GM12878 (cell line): ENCODE results near the gene PYHIN1. TPM values are rescaled to one million over a fixed set of nuclear protein-coding genes. Genes with fewer than 3 reads are reported as not detected.
A peak's percentile ranks its signal among the peaks of the same experiment; 100 is the strongest.

ENCODE experiments used
- ASH2L ChIP-seq: fragments of 300-600, 200-600 bp; sonication (generic); IDR thresholded peaks from 2 replicates; pipeline ENCODE4 v1.6.1; 2017; ENCODE audit warnings: low read depth, mild to moderate bottlenecking, borderline replicate concordance
- ATF7 ChIP-seq: fragments of 450-650 bp; IDR thresholded peaks from 2 replicates; pipeline ENCODE4 v1.6.1; 2016; ENCODE audit warnings: low read depth, mild to moderate bottlenecking
- BHLHE40 ChIP-seq, 2 experiments: fragments of 450-650 bp in 1 of 2; IDR thresholded peaks; 2 replicates each; pipeline ENCODE4 v1.6.1; 2011 to 2017; ENCODE audit warnings: low read depth in 2 of 2, borderline replicate concordance in 1 of 2, improper control_type of control experiment in 1 of 2, low read length in 1 of 2, mild to moderate bottlenecking in 1 of 2
- CHD1 ChIP-seq: IDR thresholded peaks from 2 replicates; pipeline ENCODE4 v1.6.1; 2012; ENCODE audit warnings: low read depth, low read length, improper control_type of control experiment
- DPF2 ChIP-seq: fragments of 450-650 bp; IDR thresholded peaks from 2 replicates; pipeline ENCODE4 v1.6.1; 2017; ENCODE audit warnings: mild to moderate bottlenecking
- EED ChIP-seq: sonication (generic); IDR thresholded peaks from 2 replicates; pipeline ENCODE4 v1.6.1; 2016; ENCODE audit warnings: antibody characterized with exemption, low read depth
- FOXM1 ChIP-seq: IDR thresholded peaks from 2 replicates; pipeline ENCODE4 v1.6.1; 2012; ENCODE audit warnings: low read depth, mild to moderate bottlenecking, inconsistent platforms, low read length, moderate library complexity
- HDGF ChIP-seq: fragments of 450-650 bp; IDR thresholded peaks from 2 replicates; pipeline ENCODE4 v1.6.1; 2016; ENCODE audit warnings: antibody characterized with exemption
- JUNB ChIP-seq: IDR thresholded peaks from 2 replicates; pipeline ENCODE4 v1.6.1; 2016; ENCODE audit warnings: antibody characterized with exemption, mild to moderate bottlenecking
- LARP7 ChIP-seq: fragments of 450-650 bp; IDR thresholded peaks from 2 replicates; pipeline ENCODE4 v1.6.1; 2017; ENCODE audit warnings: mild to moderate bottlenecking
- MEF2B ChIP-seq: fragments of 450-650 bp; IDR thresholded peaks from 2 replicates; pipeline ENCODE4 v1.6.1; 2018; ENCODE audit warnings: mild to moderate bottlenecking, moderate library complexity; ENCODE audit not compliant: partially characterized antibody, poor library complexity, severe bottlenecking
- MYB ChIP-seq: fragments of 150-350 bp; IDR thresholded peaks from 2 replicates; pipeline ENCODE4 v1.6.1; 2014; ENCODE audit warnings: mild to moderate bottlenecking, low read depth, low read length, borderline replicate concordance
- NFIC ChIP-seq: IDR thresholded peaks from 2 replicates; pipeline ENCODE4 v1.6.1; 2012; ENCODE audit warnings: low read depth, mild to moderate bottlenecking, inconsistent platforms, low read length, moderate library complexity
- NFYA ChIP-seq: IDR thresholded peaks from 2 replicates; pipeline ENCODE4 v1.6.1; 2011; ENCODE audit warnings: low read depth, mild to moderate bottlenecking, low read length, improper control_type of control experiment, borderline replicate concordance
- POLR2AphosphoS5 ChIP-seq: IDR thresholded peaks from 2 replicates; pipeline ENCODE4 v1.6.1; 2011; ENCODE audit warnings: mild to moderate bottlenecking, low read length, inconsistent platforms
- RAD21 ChIP-seq: IDR thresholded peaks from 2 replicates; pipeline ENCODE4 v1.6.1; 2011; ENCODE audit warnings: mild to moderate bottlenecking, low read depth, low read length, moderate library complexity; ENCODE audit not compliant: insufficient read depth
- RB1 ChIP-seq: fragments of 450-650 bp; formaldehyde crosslinking; IDR thresholded peaks from 2 replicates; pipeline ENCODE4 v1.6.1; 2017; ENCODE audit warnings: mild to moderate bottlenecking, borderline replicate concordance
- STAT1 ChIP-seq: fragments of 450-650 bp; conservative IDR thresholded peaks from 2 replicates; pipeline ENCODE4 v1.6.1; 2014; ENCODE audit warnings: antibody characterized with exemption, mild to moderate bottlenecking
- ZNF384 ChIP-seq: IDR thresholded peaks from 2 replicates; pipeline ENCODE4 v1.6.1; 2012; ENCODE audit warnings: low read depth, mild to moderate bottlenecking, low read length, improper control_type of control experiment, borderline replicate concordance
- polyA plus RNA-seq, 11 experiments: library from polyadenylated mRNA; depleted of rRNA in 4 of 11; unstranded in 6 of 11; stranded (reverse) in 5 of 11; fragments of >200 nt; fragmentation: Nextera tagmentation in 4 of 11; fragmentation: Illumina TruSeq in 1 of 11; extraction: Ambion mirVana in 4 of 11; extraction: Trizol in 1 of 11; gene quantifications; 1 replicate in 1 of 11; 2 replicates in 10 of 11; pipeline versions ENCODE4 v1.2.1 to v1.2.3, GENCODE V29; 2011 to 2016; ENCODE audit warnings: inconsistent platforms in 2 of 11, missing spikeins in 2 of 11, low read depth in 1 of 11
- total RNA-seq, 4 experiments: library from RNA; depleted of rRNA in 3 of 4; stranded (reverse); fragments of >200 nt in 3 of 4; fragmentation: Illumina TruSeq in 1 of 4; extraction: Trizol in 1 of 4; gene quantifications; 2 replicates each; pipeline versions ENCODE4 v1.2.1 to v1.2.3, GENCODE V29; 2013 to 2021
- TF ChIP-seq, protein P1 (sequence below): fragments of 450-650 bp; IDR thresholded peaks from 2 replicates; pipeline ENCODE4 v1.6.1; 2017; ENCODE audit warnings: mild to moderate bottlenecking, moderate library complexity
- TF ChIP-seq, protein P2 (sequence below): fragments of 450-650 bp; IDR thresholded peaks from 2 replicates; pipeline ENCODE4 v1.6.1; 2017; ENCODE audit warnings: mild to moderate bottlenecking, moderate library complexity
- TF ChIP-seq, protein P3 (sequence below): fragments of 450-650 bp; IDR thresholded peaks from 2 replicates; pipeline ENCODE4 v1.6.1; 2018; ENCODE audit warnings: borderline replicate concordance, mild to moderate bottlenecking; ENCODE audit not compliant: partially characterized antibody

Gene PYHIN1
- total and polyA plus RNA-seq, 10 of the 15 experiments (the other 5 are each of a cell fraction or from before 2014, with no cell fraction given) = 0.19 to 7.2 (median 0.38) TPM

DNA sequence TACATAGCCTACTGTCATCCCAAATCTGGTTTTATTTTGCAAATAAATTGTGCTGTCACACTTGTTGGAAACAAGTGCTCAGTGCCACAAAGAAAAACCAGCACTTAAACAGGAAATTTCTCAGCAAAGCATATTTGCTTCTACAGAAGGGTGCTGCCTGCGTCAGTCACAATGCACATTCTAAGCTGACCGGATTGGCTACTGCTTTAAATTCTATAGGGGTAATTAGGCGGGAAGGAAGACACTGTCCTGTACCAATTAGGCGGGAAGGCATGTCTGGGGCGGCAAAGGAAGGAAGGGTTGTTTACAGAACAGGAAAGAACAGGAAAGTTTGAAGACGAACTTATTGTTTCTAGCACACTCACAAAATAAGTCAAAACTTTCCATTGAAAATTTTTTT is 81.1 kb downstream of the PYHIN1 start (continued):
- TF ChIP-seq, protein P1, sequence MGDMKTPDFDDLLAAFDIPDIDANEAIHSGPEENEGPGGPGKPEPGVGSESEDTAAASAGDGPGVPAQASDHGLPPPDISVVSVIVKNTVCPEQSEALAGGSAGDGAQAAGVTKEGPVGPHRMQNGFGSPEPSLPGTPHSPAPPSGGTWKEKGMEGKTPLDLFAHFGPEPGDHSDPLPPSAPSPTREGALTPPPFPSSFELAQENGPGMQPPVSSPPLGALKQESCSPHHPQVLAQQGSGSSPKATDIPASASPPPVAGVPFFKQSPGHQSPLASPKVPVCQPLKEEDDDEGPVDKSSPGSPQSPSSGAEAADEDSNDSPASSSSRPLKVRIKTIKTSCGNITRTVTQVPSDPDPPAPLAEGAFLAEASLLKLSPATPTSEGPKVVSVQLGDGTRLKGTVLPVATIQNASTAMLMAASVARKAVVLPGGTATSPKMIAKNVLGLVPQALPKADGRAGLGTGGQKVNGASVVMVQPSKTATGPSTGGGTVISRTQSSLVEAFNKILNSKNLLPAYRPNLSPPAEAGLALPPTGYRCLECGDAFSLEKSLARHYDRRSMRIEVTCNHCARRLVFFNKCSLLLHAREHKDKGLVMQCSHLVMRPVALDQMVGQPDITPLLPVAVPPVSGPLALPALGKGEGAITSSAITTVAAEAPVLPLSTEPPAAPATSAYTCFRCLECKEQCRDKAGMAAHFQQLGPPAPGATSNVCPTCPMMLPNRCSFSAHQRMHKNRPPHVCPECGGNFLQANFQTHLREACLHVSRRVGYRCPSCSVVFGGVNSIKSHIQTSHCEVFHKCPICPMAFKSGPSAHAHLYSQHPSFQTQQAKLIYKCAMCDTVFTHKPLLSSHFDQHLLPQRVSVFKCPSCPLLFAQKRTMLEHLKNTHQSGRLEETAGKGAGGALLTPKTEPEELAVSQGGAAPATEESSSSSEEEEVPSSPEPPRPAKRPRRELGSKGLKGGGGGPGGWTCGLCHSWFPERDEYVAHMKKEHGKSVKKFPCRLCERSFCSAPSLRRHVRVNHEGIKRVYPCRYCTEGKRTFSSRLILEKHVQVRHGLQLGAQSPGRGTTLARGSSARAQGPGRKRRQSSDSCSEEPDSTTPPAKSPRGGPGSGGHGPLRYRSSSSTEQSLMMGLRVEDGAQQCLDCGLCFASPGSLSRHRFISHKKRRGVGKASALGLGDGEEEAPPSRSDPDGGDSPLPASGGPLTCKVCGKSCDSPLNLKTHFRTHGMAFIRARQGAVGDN = 0 out of 2 replicates have a peak, but pooled peaks have one; percentile 49
- TF ChIP-seq EED = no peak
- TF ChIP-seq HDGF = no peak
- no peak for TF ChIP-seq STAT1
- TF ChIP-seq, protein P2, sequence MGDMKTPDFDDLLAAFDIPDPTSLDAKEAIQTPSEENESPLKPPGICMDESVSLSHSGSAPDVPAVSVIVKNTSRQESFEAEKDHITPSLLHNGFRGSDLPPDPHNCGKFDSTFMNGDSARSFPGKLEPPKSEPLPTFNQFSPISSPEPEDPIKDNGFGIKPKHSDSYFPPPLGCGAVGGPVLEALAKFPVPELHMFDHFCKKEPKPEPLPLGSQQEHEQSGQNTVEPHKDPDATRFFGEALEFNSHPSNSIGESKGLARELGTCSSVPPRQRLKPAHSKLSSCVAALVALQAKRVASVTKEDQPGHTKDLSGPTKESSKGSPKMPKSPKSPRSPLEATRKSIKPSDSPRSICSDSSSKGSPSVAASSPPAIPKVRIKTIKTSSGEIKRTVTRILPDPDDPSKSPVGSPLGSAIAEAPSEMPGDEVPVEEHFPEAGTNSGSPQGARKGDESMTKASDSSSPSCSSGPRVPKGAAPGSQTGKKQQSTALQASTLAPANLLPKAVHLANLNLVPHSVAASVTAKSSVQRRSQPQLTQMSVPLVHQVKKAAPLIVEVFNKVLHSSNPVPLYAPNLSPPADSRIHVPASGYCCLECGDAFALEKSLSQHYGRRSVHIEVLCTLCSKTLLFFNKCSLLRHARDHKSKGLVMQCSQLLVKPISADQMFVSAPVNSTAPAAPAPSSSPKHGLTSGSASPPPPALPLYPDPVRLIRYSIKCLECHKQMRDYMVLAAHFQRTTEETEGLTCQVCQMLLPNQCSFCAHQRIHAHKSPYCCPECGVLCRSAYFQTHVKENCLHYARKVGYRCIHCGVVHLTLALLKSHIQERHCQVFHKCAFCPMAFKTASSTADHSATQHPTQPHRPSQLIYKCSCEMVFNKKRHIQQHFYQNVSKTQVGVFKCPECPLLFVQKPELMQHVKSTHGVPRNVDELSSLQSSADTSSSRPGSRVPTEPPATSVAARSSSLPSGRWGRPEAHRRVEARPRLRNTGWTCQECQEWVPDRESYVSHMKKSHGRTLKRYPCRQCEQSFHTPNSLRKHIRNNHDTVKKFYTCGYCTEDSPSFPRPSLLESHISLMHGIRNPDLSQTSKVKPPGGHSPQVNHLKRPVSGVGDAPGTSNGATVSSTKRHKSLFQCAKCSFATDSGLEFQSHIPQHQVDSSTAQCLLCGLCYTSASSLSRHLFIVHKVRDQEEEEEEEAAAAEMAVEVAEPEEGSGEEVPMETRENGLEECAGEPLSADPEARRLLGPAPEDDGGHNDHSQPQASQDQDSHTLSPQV = no peak
- TF ChIP-seq MYB = no peak
- TF ChIP-seq JUNB = no peak
- TF ChIP-seq RB1 = peak; percentile 80; the same call in 1 of the 2 replicates
- no peak for TF ChIP-seq ASH2L
- TF ChIP-seq, protein P3, sequence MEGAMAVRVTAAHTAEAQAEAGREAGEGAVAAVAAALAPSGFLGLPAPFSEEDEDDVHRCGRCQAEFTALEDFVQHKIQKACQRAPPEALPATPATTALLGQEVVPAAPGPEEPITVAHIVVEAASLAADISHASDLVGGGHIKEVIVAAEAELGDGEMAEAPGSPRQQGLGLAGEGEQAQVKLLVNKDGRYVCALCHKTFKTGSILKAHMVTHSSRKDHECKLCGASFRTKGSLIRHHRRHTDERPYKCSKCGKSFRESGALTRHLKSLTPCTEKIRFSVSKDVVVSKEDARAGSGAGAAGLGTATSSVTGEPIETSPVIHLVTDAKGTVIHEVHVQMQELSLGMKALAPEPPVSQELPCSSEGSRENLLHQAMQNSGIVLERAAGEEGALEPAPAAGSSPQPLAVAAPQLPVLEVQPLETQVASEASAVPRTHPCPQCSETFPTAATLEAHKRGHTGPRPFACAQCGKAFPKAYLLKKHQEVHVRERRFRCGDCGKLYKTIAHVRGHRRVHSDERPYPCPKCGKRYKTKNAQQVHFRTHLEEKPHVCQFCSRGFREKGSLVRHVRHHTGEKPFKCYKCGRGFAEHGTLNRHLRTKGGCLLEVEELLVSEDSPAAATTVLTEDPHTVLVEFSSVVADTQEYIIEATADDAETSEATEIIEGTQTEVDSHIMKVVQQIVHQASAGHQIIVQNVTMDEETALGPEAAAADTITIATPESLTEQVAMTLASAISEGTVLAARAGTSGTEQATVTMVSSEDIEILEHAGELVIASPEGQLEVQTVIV = no peak
- peak; percentile 84 for TF ChIP-seq POLR2AphosphoS5
- no peak for TF ChIP-seq ZNF384
- TF ChIP-seq CHD1 = no peak
- TF ChIP-seq RAD21 = no peak
- no peak for TF ChIP-seq DPF2
- TF ChIP-seq NFIC = no peak
- TF ChIP-seq FOXM1 = no peak
- no peak for TF ChIP-seq LARP7
- TF ChIP-seq MEF2B = no peak
- TF ChIP-seq NFYA = no peak
- 0 out of 2 replicates have a peak, but pooled peaks have one; percentile 11 for TF ChIP-seq ATF7
- 0 out of 4 replicates have a peak, but pooled peaks of 1 of the 2 experiments have one; percentile 1 for TF ChIP-seq BHLHE40 (IDR thresholded peaks at IDR 0.05; ENCODE audit: borderline replicate concordance in 1 of 2, low read depth in 2 of 2, low read length in 1 of 2)
